Mucosa of stomach (tissue), 1 donor: ENCODE data around the gene MICAL3.

Source experiments
- H3K27me3 ChIP-seq: one replicate; pipeline ENCODE4 v1.7.0; 2013; ENCODE audit warnings: mild to moderate bottlenecking, low read length; ENCODE audit not compliant: control insufficient read depth, insufficient read depth
- H3K36me3 ChIP-seq: one replicate; pipeline ENCODE4 v1.7.0; 2013; ENCODE audit warnings: low read length; ENCODE audit not compliant: control insufficient read depth, insufficient read depth
- H3K4me1 ChIP-seq: one replicate; pipeline ENCODE4 v1.7.0; 2013; ENCODE audit warnings: mild to moderate bottlenecking, low read length; ENCODE audit not compliant: control insufficient read depth, insufficient read depth
- H3K4me3 ChIP-seq: one replicate; pipeline ENCODE4 v1.7.0; 2013; ENCODE audit warnings: low read length
- H3K9ac ChIP-seq: one replicate; pipeline ENCODE4 v1.7.0; 2013; ENCODE audit warnings: mild to moderate bottlenecking, low read length, moderate library complexity
- H3K9me3 ChIP-seq: one replicate; pipeline ENCODE4 v1.7.0; 2013; ENCODE audit warnings: mild to moderate bottlenecking, low read length, moderate library complexity; ENCODE audit not compliant: control insufficient read depth
- donor health status: Pancreatic carcinoma.

The MICAL3 gene

DNA sequence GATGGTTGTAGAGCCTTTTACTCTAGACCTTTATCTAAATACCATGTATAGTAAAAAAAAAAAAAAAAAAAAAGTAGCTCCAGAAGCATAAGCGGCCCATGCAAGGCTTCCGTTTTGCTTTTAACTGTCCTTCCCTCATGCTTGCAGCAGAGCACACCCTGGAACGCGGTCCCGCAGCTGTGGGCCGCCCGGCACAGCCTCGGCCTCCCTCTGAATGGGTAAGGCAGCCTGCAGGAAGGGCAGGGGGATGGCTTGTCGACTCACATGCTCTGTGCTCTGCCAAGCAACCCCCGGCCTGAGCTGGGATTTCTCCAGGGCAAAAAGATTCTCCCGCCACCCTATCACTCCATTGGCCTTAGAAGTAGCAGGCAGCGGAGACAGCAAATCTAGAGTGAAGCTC is 148.7 kb downstream of the MICAL3 start:
- H3K27me3 ChIP-seq: no peaks in the 10 kb centered on the region
- H3K4me3 ChIP-seq: no peak overlapping the region
- H3K4me1 ChIP-seq: no peaks in the 10 kb centered on the region
- no peaks in the 10 kb centered on the region for H3K9me3 ChIP-seq
- H3K9ac ChIP-seq: no peak overlapping the region
- no peaks in the 10 kb centered on the region for H3K36me3 ChIP-seq

DNA sequence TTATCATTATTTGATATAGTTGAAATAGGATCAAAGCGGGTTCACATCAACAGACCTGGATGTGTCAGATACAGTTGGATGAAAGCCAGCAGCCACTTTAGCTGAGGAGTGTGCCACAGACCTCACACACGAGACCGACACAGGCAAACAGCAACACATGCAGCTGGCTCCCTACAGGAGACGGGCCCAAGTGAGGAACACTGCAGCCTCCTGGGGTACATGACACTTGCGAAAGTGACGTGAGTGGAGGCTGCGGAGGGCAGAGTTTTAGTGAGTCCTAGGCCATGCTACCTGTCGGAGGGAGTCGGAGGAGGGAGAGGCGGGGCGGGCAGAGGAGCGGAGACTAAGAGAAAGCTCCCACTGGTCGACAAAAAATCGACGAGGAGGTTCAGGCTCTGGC is 149.2 kb downstream of the MICAL3 start:
- Histone ChIP-seq H3K9ac (no peak overlapping the region), H3K4me1 (no peaks in the 10 kb centered on the region), H3K36me3 (no peaks in the 10 kb centered on the region), H3K9me3 (no peaks in the 10 kb centered on the region), H3K4me3 (no peak overlapping the region), H3K27me3 (no peaks in the 10 kb centered on the region)

DNA sequence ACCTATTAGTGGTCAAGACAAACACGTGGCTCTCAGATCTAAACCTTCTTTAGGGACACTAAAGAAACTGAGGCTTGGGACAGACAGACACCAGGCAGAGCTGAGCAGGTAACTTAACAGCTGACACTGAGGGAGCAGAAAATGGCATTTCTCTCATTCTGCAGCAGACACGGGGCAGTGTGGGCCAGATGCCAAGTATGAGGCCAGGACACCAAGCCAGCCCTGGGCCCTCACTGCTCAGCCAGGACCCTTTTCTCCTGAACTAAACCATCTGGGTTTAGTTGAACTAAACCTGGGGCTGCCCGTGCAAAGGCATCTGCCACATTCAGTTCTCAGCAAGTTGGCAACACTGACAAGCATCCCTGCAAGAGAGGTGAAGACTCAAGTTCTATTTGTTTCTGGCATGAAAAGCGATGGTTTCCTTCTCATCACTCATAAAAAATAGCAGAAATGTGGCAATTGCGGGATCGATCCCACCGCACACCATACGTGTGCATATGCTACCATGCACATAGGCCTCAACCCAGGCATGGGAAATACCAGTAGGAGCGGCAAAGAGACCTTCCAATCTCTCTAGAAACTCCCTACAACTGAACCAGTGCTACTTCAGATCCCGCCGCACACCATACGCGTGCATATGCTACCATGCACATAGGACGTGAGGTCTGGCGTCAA is 150.0 kb downstream of the MICAL3 start:
- Histone ChIP-seq H3K4me3 (no peak overlapping the region), H3K9me3 (no peaks in the 10 kb centered on the region), H3K9ac (no peak overlapping the region), H3K4me1 (no peaks in the 10 kb centered on the region), H3K36me3 (no peaks in the 10 kb centered on the region), H3K27me3 (no peaks in the 10 kb centered on the region)

DNA sequence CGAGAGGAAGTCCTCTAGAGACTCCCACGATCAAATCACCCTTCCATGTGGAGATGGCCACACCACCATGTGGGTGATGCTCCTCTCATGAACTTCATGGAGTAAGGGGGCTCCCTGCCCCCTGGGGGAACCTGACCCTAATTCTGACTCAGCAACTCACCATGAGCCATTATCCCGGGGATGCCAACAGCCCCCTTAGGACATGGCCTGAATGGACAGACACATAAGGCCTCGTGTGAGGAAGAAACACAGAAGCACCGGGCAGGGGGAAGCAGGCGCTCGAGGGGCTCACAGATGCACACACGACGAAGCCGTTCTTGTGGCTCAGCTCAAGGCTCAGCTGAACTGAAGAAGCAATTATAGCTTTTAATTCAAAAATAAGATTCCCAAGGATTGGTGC is 150.6 kb downstream of the MICAL3 start:
- H3K4me3 ChIP-seq: no peak overlapping the region

DNA sequence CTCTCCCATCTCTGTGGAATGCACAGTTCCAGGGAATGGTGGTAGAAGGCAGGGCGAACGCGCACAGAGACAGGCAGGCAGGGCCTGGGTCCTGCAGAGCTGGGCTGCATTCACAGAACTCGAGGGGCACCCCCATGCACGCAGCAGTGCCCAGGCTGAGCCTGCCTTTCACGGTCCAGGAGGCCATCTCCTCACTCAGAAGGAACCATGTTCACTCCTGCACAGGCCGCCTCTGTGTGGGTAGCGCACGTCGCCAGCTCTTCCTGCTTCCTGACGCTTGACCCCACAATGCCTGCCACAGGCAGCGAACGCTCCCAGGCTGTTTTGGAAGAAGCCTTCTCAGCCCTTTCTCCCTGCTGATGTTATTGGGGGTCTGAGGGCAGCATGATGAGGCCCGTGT is 151.2 kb downstream of the MICAL3 start:
- H3K36me3 ChIP-seq: no peaks in the 10 kb centered on the region
- no peaks in the 10 kb centered on the region for H3K9me3 ChIP-seq
- H3K4me1 ChIP-seq: no peaks in the 10 kb centered on the region
- H3K9ac ChIP-seq: no peak overlapping the region
- no peak overlapping the region for H3K4me3 ChIP-seq
- H3K27me3 ChIP-seq: no peaks in the 10 kb centered on the region

More for the DNA sequence above, 150.6 kb downstream of the MICAL3 start:
- Histone ChIP-seq H3K9ac (no peak overlapping the region), H3K9me3 (no peaks in the 10 kb centered on the region), H3K4me1 (no peaks in the 10 kb centered on the region), H3K27me3 (no peaks in the 10 kb centered on the region), H3K36me3 (no peaks in the 10 kb centered on the region)

DNA sequence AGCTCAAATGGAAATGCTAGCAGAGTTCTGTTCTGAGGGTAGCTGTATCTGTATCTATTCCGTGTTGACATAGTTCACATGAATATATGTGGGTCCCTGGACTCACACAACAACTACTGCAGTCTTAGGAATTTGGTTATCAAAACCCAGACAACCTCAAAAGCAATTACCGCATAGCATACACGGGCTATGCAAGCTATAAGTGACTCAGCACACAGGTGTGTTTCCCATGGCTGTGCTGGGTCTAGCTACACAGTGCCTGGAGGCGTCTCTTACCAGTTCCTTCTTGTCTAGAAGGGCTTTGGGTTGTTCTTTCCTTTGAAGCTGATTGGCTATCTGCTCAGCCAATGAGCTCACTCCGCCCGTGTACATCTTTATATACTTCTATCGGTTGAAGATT is 151.9 kb downstream of the MICAL3 start:
- H3K4me3 ChIP-seq: no peak overlapping the region
- H3K27me3 ChIP-seq: no peaks in the 10 kb centered on the region
- no peaks in the 10 kb centered on the region for H3K9me3 ChIP-seq
- no peaks in the 10 kb centered on the region for H3K4me1 ChIP-seq
- H3K36me3 ChIP-seq: no peaks in the 10 kb centered on the region
- no peak overlapping the region for H3K9ac ChIP-seq

DNA sequence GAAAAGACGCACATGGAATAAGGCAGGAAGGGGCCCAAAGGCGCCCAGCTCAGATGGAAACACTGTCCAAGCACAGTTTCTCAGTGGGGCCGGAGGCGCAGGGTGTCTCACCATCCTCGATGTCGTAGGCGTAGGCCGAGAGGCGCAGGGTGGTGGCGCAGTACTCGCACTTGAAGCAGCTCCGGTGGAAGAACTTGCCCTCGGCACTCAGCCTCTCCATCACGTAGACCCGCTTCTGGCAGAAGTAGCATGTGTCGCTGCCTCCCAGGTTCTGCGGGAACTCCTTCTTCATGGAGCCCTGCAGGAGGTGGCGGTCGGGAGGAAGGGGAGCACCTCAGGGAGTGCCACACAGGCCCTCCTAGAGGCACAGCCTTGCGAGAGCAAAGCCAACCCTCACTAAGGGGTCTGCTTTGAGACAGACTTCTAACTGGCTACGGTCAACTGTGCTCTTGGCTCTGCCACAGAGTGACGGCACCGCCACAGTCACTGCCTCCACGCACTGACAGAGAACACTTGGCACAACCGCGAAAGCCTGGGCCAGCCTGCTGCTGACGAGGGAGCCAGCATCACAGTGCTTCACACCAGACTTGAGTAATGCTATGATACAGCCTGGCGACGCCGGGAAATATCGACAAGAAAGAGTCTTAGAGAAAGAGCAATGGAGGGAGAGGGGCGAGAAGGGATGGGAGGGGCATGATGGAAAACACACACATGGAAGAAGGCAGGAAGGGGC is 152.5 kb downstream of the MICAL3 start:
- no peaks in the 10 kb centered on the region for H3K27me3 ChIP-seq
- H3K4me1 ChIP-seq: no peaks in the 10 kb centered on the region
- H3K9ac ChIP-seq: no peak overlapping the region
- no peaks in the 10 kb centered on the region for H3K9me3 ChIP-seq
- no peaks in the 10 kb centered on the region for H3K36me3 ChIP-seq
- H3K4me3 ChIP-seq: no peak overlapping the region

DNA sequence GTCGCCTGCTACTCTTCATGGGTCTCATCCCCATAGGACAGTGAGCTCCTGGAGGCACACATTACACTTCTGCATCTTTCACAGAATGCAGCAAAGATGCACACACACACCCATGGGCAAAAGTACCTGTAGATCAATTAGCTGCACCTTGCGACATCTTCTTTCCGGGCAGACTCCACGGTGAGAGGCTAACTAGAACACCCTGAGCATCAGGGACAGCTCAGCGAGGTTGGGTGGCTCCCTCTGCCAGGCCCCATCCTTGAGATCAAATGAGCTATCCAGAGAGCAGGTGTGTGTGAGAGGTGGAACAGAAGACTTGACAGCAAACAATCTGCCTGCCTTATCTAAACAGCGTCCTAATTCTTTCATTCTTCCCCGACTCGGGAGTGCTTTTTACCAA is 154.0 kb downstream of the MICAL3 start:
- no peaks in the 10 kb centered on the region for H3K36me3 ChIP-seq
- no peak overlapping the region for H3K4me3 ChIP-seq
- H3K9ac ChIP-seq: no peak overlapping the region

DNA sequence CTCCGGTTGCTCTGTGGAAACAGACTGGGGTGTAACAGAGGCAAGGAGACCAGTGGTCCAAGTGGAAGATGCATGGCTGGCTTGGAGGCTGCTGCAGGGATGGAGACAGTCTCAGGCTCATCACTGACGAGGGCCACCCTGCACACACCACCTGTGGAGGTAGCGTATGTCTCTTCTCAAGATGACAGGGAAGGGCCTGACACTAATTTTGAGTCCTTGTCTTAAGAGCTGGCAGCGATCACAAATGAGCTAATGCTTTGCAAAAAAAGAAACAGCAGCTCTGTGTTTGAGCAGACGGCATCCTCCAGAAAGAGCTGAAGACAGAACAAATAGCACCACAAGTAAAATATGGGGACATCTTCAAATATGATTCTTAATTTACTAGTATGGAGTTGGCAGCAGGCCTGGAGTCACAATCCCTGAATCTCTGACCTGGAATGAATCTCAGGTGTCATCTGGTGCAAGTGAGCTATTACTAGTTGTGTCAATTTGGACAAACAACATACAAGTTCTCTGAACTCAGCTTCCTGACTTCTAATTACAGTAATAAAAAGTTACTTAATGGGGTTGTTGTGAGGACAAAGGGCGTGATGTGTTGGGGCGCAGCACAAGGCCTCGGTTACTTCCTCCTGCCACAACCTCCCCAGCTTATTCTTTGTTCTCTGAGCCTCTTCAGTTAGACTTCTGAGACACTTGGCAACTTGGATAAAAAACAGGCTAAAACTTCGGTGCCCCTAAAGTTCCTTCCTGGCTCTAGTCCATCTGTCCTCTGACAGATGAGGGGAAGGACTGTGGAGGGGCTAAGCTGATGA is 154.9 kb downstream of the MICAL3 start:
- Histone ChIP-seq H3K9me3 (no peaks in the 10 kb centered on the region), H3K27me3 (no peaks in the 10 kb centered on the region), H3K9ac (no peak overlapping the region), H3K36me3 (no peaks in the 10 kb centered on the region), H3K4me3 (no peak overlapping the region), H3K4me1 (no peaks in the 10 kb centered on the region)

More for the DNA sequence above, 154.0 kb downstream of the MICAL3 start:
- H3K27me3 ChIP-seq: no peaks in the 10 kb centered on the region
- H3K4me1 ChIP-seq: no peaks in the 10 kb centered on the region
- no peaks in the 10 kb centered on the region for H3K9me3 ChIP-seq

DNA sequence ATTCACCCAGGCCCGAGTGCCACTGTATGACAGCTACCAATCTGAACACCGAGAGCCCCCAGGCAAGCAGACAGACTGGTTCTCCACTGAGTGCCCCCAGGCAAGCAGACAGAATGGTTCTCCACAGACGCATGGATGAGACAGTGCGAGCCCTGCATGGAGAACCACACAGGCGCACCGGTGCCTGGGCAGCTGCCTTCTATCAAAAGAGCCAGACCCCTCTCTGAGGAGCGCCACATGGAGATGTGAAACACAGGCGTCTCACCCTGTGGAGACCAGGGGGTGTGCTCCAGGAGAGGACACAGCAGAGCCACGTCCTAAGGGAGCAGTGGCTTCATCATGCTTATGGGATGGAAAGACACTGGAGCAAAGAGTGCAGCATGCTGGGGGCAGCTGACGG is 155.6 kb downstream of the MICAL3 start:
- H3K27me3 ChIP-seq: no peaks in the 10 kb centered on the region
- no peaks in the 10 kb centered on the region for H3K4me1 ChIP-seq
- no peaks in the 10 kb centered on the region for H3K9me3 ChIP-seq
- no peaks in the 10 kb centered on the region for H3K36me3 ChIP-seq
- H3K9ac ChIP-seq: no peak overlapping the region
- no peak overlapping the region for H3K4me3 ChIP-seq

DNA sequence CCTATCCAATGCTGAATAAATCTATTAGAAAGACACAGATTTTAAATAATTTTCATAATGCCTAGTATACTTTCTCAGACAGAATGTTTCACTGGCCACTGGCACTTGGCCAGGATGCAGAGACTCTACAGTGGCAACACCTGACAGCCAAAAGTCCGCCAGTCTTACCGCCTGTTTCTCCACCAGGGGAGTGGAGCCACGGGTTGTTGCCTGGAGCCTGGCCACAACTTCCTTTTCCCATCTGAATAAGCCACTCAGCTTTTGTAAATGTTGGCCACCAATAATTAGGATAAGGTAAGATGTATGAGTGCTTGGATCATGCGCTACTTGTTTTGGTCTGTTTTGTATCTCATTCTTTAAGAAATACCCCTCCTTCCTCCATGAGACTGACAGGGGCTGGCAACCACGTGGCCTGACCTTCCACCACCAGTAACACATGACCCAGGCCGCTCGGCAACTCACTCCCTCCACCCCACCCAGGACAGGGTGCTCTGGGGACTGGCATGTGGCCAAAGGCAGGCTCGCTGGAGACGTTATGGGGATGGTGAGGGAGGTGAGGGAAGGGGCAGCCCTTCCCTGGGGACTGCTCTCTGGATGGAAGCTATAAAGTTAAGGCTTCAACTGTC is 157.1 kb downstream of the MICAL3 start:
- Histone ChIP-seq H3K9ac (no peak overlapping the region), H3K4me3 (no peak overlapping the region), H3K27me3 (no peaks in the 10 kb centered on the region), H3K9me3 (no peaks in the 10 kb centered on the region), H3K4me1 (no peaks in the 10 kb centered on the region), H3K36me3 (no peaks in the 10 kb centered on the region)

DNA sequence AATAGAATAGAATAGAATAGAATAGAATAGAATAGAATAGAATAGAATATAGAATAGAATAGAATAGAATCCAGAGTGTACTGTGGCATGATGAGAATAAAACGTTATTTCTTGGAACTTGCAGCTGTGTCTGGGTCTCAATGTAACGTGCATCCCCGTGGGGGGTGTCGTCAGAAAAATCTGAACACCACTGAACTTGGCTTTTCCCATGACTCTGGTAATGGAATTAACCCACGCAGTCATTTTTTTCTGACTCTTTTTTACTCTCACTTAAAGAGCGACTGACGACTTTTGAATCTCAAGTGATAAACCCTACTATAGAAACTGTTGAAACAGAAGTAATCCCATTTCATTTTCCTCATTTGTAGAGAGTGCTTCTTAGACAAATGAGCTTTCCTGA is 157.7 kb downstream of the MICAL3 start:
- Histone ChIP-seq H3K9me3 (no peaks in the 10 kb centered on the region), H3K36me3 (no peaks in the 10 kb centered on the region), H3K9ac (no peak overlapping the region), H3K4me3 (no peak overlapping the region), H3K4me1 (no peaks in the 10 kb centered on the region), H3K27me3 (no peaks in the 10 kb centered on the region)
